Cardiac ventricle fibroblast (primary cell): ENCODE results near the gene PPP1CA. TPM values are rescaled to one million over a fixed set of nuclear protein-coding genes. Genes with fewer than 3 reads are reported as not detected.

Source experiments
- total RNA-seq: library from RNA; depleted of rRNA; stranded (reverse); fragments of >200 nt; gene quantifications from 2 replicates; pipeline ENCODE4 v1.2.3, GENCODE V29; 2015

The PPP1CA gene
- total RNA-seq, result 105 and 122 TPM in 2 replicates

DNA sequence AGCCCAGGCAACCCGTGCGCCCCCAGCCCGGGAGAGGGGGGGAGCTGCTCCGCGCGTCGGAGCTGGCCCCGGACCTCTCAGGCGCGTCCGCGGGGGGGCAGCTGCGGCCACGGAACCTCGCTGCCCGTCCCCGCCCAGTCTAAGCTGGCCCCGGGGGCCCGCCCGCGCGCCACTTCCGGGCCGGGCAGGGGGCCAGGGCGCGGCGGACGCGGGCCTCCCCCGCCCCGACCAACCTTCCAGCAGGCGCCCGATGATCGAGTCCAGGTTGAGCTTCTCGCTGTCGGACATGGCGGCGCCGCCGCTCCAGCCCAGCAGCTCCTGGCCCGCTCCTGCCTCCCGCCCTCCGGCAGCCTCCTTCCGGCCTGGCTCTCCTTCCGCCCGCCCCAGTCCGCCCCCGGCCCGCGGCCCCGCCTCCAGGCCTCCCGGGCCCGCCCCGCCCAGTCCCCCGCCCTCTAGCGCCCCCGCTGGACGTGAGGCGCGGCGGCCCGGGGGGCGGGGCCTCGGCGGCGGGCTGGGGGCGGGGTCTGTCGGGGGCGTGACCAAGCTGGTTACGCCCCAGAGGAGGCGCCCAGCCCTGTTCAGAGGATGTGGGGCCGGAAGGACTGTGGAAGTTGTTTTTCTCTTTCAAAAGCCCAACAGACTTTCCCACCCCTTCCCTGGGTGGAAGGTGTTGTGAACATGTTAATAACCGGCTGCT is at the start of gene PPP1CA:
PPP1CA (minus strand) TSS at position 364 of the 697 bp plus-strand sequence; CDS start at position 288, 76 bp downstream.

DNA sequence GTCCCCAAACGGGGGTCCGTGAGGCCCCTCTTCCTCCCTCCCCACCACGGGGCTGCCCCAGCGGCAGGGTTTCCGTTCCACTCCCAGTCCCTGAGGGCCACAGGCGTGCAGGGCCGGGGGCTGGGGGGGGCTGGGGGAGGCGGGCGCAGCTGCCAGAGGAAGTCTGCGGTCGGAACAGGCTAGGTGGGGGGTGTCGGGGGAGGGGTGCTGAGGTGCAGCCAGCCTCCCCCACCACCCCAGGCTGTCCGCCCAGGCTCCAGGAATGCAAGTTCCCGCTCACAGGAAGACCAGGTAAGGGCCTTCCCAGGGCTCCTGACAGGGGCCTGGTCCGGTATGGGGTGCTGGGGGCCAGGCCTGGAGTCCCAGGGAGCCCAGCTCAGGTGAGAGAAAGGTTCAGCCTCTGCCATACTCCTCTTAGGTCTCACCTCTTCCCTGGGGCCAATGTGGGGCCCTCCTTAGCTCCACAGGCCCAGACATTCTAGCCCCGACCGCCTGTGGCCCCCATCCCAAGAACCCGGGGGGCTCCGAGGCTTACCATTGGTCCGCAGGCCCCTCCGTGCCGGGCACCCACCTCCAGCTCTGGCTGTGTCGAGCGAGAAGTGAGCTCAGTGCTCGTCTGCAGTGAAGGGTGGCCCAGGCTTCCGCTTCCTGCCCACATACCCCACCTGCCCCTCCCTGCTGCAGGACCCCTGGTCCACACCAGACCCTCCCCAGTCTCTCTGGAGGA is 35.6 kb upstream of the PPP1CA start, which contains the start of gene PTPRCAP:
PTPRCAP (minus strand) TSS at position 601 of the 727 bp plus-strand sequence; CDS start at position 538, 63 bp downstream.

DNA sequence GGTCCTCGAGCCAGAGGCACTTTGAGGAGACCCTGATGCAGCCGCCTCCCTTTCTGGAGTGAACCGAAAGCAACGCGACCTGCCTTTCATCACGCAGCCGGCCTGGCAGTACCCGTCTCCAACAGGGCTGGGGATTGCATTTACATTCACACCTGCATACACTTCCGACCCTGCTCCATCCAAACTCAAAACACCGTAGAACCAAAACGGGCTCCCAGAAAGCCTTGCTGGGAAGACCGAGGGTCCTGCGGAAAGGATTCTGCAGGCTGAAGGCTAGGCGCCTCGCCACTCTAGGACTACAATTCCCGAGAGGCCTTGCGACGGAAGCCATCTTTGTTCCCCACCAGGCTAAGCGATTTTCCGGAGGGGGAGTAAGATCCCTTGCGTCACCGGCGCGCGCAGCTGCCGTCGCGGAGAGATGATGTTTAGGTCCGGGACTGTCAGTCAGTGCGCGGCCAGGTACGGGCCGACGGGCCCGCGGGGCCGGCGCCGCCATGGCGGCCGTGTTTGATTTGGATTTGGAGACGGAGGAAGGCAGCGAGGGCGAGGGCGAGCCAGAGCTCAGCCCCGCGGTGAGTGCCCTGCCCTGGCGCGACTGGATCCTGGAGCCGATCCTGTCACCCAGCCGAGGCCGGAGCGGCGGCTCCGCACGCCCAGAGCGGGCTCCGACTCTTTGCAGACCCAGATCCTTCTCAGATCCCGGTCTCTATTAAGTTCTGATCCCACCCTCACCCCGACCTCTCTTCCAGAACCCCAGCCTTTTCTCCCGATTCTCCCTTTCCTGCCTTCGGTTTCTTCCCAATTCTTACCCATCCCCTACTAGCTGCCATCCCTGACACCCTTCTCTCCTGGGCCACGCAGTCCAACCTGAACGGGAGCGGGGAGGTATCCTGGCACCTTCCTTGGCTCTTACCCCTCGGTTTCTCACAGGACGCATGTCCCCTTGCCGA is 26.7 kb upstream of the PPP1CA start, which contains the start of gene RPS6KB2:
RPS6KB2 (plus strand) TSS at position 443 of the 950 bp plus-strand sequence; CDS start at position 495, 52 bp downstream.

DNA sequence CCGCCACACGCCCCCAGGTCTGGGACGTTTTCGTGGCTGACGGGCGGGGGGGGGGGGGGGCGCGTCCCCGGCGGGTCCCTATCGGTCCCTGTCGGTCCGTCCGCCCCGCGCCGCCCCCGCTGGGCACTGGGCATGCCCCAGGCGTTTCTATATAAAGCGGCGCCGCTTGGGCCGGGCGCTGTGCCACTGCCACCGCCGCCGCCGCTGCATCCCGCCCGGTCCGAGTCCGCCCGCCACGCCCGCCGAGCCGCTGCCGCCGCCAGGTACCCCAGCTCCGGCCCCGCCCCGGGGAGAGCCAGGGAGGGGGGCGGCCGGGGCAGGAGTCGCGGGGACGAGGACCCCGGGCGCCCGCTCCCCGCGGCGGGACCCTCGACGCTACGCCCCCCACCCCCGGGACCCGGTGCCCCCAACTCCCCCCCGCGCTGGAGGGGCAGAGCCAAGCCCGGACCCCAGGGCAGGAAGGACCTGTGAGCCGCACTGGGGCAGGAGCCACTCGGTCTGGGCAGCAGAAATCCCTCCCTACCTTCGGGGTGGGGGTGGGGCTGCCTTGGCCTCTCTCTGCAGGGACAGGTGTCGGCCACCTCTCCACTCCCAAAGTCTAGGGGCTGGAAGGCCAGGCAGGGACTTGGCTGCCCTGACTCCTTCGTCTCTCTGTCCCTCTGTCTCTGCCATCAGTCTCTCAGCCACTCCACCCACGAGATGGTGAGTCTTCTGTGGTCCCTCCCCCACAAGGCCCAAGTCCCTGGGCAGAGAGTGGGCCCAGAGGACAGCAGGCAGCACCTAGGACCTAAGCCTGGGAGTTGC is 14.0 kb upstream of the PPP1CA start, which contains the start of gene CARNS1:
CARNS1 (plus strand) TSS at position 178 of the 804 bp plus-strand sequence; CDS start at position 700, 522 bp downstream.

DNA sequence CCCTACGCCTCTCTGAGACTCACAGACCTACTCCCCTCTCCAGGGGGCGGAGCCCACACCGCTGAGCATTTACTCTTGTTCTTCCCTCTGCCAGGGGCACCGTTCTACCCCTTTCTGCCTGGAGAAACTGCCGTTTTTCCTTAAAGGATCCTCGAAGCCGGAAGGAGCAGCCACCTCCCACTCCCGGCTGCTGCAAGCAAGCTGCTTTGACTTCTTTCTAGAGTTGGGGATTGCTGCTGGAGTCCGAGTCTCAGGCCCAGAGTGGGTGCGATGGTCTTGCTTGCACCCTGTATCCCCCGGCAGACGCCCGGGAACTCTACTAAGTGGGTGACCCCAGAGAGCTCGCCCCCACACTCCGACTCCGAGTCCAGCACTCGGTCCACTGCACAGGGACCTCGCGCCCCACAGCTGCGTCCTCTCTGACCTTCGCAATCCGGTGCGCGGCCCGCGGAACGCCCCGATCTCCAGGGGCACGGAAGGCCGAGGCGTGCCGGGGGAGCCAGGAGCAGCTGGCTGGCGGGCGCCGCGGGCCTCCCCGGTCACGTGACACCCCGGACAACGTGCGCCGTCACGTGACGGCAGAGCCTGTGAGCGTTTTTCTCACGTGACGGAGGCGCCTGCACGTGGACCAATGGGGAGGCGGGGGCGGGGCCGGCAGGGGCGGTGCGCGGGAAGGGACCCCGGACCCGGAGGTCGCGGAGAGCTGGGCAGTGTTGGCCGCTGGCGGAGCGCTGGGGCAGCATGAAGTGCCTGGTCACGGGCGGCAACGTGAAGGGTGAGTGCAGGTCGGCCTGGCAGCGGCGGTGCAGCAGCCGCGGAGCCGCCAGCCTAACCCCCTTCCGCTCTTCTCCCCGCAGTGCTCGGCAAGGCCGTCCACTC is 10.1 kb downstream of the PPP1CA start, which contains the start of gene RAD9A:
RAD9A (plus strand) TSS at position 683 of the 879 bp plus-strand sequence; CDS start at position 742, 59 bp downstream.

DNA sequence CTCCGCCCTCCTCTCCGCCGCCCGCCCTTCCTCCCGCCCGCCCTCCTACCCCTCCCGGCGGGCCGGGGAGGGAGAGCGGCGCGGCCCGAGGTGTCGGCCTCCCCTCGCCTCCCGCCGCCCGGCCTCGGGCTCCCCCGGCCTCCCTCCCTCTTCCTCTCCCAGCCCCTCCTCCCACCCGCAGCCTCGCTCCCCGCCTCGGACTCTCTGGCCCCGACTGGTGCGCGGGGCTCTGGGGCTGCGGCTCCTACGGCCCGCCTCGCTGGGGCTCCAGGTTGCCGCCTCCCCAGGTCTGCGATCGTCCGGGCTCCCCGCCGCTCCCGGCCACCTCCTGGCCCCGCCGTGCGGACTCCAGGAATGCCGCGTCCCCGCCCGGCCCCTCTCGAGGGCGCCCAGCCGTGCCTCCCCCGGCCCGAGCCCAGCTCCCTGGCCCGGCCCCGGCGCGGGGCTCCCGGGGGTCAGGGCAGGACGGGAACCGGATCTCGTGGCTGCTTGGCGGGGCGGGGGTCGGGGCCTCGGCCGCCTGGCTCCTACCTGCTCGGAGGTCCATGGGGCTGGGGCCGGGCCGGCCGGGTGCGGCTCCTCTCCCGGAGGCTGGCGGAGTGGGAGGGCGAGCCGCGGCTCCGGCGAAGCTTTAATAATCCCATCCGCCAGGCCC is 28.5 kb downstream of the PPP1CA start, which contains the start of gene CLCF1:
CLCF1 (minus strand) TSS at position 606 of the 655 bp plus-strand sequence; CDS start at position 547, 59 bp downstream.

DNA sequence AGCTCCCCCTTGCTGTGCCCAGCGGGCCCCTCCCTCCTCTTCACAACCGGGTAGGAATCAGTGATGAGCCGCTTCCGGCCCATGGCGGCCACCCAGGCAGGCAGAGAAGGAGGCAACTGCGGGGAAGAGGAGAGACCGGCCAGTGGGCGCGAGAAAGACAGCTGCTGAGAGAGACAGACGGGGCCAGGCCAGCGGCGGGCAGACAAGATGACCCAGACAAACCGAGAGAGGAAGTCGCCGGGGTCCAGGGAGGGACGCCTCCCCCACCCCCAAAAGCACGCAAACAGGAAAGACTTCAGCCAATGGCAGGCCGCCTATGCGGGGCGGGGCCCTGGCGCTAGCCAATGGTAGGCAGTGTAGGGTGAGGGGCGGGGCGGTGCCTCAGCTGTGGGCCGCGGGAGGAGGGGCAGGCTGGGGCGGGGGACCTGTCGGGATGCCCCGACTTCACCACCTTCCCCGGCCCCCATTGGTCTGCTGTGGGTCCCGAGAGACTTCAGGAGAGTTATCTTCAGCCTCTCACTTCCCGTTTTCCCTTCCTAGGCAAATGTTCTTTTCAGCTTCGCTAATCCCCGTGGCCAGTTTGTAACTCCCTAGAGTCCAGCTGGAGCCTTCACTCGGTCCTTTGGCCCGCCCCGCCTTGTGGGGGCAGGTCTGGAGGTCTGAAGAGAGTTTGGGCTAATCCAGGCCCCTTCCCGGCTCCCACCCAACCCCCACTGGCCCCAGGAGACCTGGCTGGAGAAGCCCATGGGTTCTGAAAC is 48.2 kb downstream of the PPP1CA start, which contains the start of gene POLD4:
POLD4 (minus strand) TSS at position 230 of the 758 bp plus-strand sequence; CDS start at position 83, 147 bp downstream.

Other genes starting within 250 kb of the PPP1CA start
- 25.4 and 28.3 TPM in 2 replicates for gene GRK2, start 135.4 kb downstream of the PPP1CA start, total RNA-seq
- 16.6 and 29.9 TPM in 2 replicates for gene ANKRD13D, start 112.6 kb downstream of the PPP1CA start, total RNA-seq
- 22.4 and 23.3 TPM in 2 replicates for gene SSH3, start 98.3 kb downstream of the PPP1CA start, total RNA-seq
- gene POLD4, start 48.3 kb downstream of the PPP1CA start, total RNA-seq, result 91.0 and 113 TPM in 2 replicates
- 8.2 and 8.4 TPM in 2 replicates for gene CLCF1, start 28.3 kb downstream of the PPP1CA start, total RNA-seq
- 4.2 and 7.1 TPM in 2 replicates for gene RAD9A, start 9.9 kb downstream of the PPP1CA start, total RNA-seq
- not detected in 2 replicates for gene TBC1D10C, start 2.2 kb upstream of the PPP1CA start, total RNA-seq
- gene CARNS1, start 13.8 kb upstream of the PPP1CA start, total RNA-seq, result 0.05 TPM in 1 of 2 replicates, not detected in the other
- 14.9 and 28.5 TPM in 2 replicates for gene RPS6KB2, start 26.6 kb upstream of the PPP1CA start, total RNA-seq
- gene PTPRCAP, start 35.8 kb upstream of the PPP1CA start, total RNA-seq, result not detected in 2 replicates
- gene CORO1B, start 41.6 kb upstream of the PPP1CA start, total RNA-seq, result 62.4 and 70.1 TPM in 2 replicates
- not detected in 2 replicates for gene GPR152, start 50.9 kb upstream of the PPP1CA start, total RNA-seq
- not detected in 2 replicates for gene CABP4, start 53.5 kb upstream of the PPP1CA start, total RNA-seq
- gene TMEM134, start 67.4 kb upstream of the PPP1CA start, total RNA-seq, result 67.5 and 69.0 TPM in 2 replicates
- gene AIP, start 81.2 kb upstream of the PPP1CA start, total RNA-seq, result 46.8 and 62.4 TPM in 2 replicates
- 17.0 and 20.1 TPM in 2 replicates for gene PITPNM1, start 103.5 kb upstream of the PPP1CA start, total RNA-seq
- gene CDK2AP2, start 106.3 kb upstream of the PPP1CA start, total RNA-seq, result 29.5 and 35.6 TPM in 2 replicates
- gene CABP2, start 121.6 kb upstream of the PPP1CA start, total RNA-seq, result not detected in 2 replicates
- 422 and 531 TPM in 2 replicates for gene GSTP1, start 182.0 kb upstream of the PPP1CA start, total RNA-seq
- 131 and 145 TPM in 2 replicates for gene NDUFV1, start 205.1 kb upstream of the PPP1CA start, total RNA-seq
- 5.0 and 9.0 TPM in 2 replicates for gene NUDT8, start 228.1 kb upstream of the PPP1CA start, total RNA-seq
- gene TBX10, start 237.9 kb upstream of the PPP1CA start, total RNA-seq, result not detected in 2 replicates
- not detected in 2 replicates for gene ACY3, start 248.9 kb upstream of the PPP1CA start, total RNA-seq